HCT116 (cell line): Measurements from ENCODE around the gene ZSWIM3. TPM values are rescaled to one million over a fixed set of nuclear protein-coding genes. Genes with fewer than 3 reads are reported as not detected.

ENCODE experiments used
- ATAC-seq: fragments of 200-7000 bp; cut with Tn5 transposase; 2 replicates; pipeline ENCODE4 v1.9.1; 2020; ENCODE audit warnings: mild to moderate bottlenecking, moderate library complexity
- BruUV-seq: library from RNA; stranded (reverse); fragments of 400-500 nt; replicated peaks from 2 replicates; lab custom pipeline; 2021; lab: Mats Ljungman, UMichigan
- CTCF ChIA-PET: fragments of 300-600 bp; sonication (Branson Sonifier 250); formaldehyde crosslinking; loops from one replicate; lab custom pipeline; 2021; ENCODE audit warnings: antibody characterized with exemption; lab: Charles Lee
- POLR2A ChIA-PET: fragments of 300-600, 350-600 bp; sonication (Branson Sonifier 250); formaldehyde crosslinking; loops from one replicate; lab custom pipeline; 2021; ENCODE audit warnings: antibody characterized with exemption; lab: Charles Lee
- RAD21 ChIA-PET, 2 experiments: fragments of 300-600 bp; sonication (Branson Sonifier 250); formaldehyde crosslinking; loops; one replicate each; lab custom pipeline; 2023; ENCODE audit warnings: low total read pairs in 2 of 2; ENCODE audit not compliant: uncharacterized antibody in 2 of 2, unreplicated experiment in 2 of 2, low non-redundant PET in 1 of 2; lab: Charles Lee
- DNase-seq: peaks from one replicate; pipeline ENCODE4 v3.0.0-alpha.2; 2010; ENCODE audit warnings: low read depth, low spot score
- H2AFZ ChIP-seq: fragments of 200-600 bp; shearing (Covaris generic), sonication (generic); 2 replicates; pipeline ENCODE4 v1.6.1; 2017; ENCODE audit warnings: low read depth, mixed run types, mixed read lengths, antibody characterized with exemption, low read length; ENCODE audit not compliant: poor library complexity, severe bottlenecking
- H3K27ac ChIP-seq: 2 replicates; pipeline ENCODE4 v1.5.1; 2012; ENCODE audit warnings: low read depth, low read length
- H3K27me3 ChIP-seq: fragments of 200-600 bp; sonication (generic); 2 replicates; pipeline ENCODE4 v1.6.1; 2016; ENCODE audit warnings: mixed run types, low read length, mixed read lengths; ENCODE audit not compliant: insufficient read depth
- H3K36me3 ChIP-seq, 2 experiments: fragments of 200-500 bp in 1 of 2; fragments of 200-600 bp in 1 of 2; sonication (Bioruptor generic) in 1 of 2; sonication (generic) in 1 of 2; 2 replicates each; pipeline versions ENCODE4 v1.5.1 to v1.6.1; 2014 to 2016; ENCODE audit warnings: low read length in 2 of 2, inconsistent platforms in 1 of 2, mixed read lengths in 1 of 2, mixed run types in 1 of 2; ENCODE audit not compliant: insufficient read depth in 2 of 2, control insufficient read depth in 1 of 2
- H3K4me1 ChIP-seq, 2 experiments: fragments of 200-600 bp in 1 of 2; sonication (generic) in 1 of 2; 2 replicates each; pipeline versions ENCODE4 v1.5.1 to v1.6.1; 2012 to 2017; ENCODE audit warnings: low read length in 2 of 2, inconsistent platforms in 1 of 2, mild to moderate bottlenecking in 1 of 2, mixed read lengths in 1 of 2, mixed run types in 1 of 2, moderate library complexity in 1 of 2; ENCODE audit not compliant: insufficient read depth in 2 of 2, control insufficient read depth in 1 of 2
- H3K4me2 ChIP-seq: fragments of 200-600 bp; sonication (generic); 2 replicates; pipeline ENCODE4 v1.6.1; 2017; ENCODE audit warnings: mixed run types, low read length, mixed read lengths
- H3K4me3 ChIP-seq, 2 experiments: fragments of 200-600 bp in 1 of 2; sonication (generic) in 1 of 2; replicated peaks in 1 of 2; 2 replicates each; pipeline ENCODE4 v1.5.1; 2011 to 2016; ENCODE audit warnings: low read length in 2 of 2, control low read depth in 1 of 2, low read depth in 1 of 2, mild to moderate bottlenecking in 1 of 2, mixed read lengths in 1 of 2, mixed run types in 1 of 2
- H3K79me2 ChIP-seq: fragments of 200-600 bp; sonication (generic); 2 replicates; pipeline ENCODE4 v1.6.1; 2017; ENCODE audit warnings: mild to moderate bottlenecking, mixed run types, low read length, moderate library complexity, mixed read lengths; ENCODE audit not compliant: insufficient read depth
- H3K9ac ChIP-seq: fragments of 200-600 bp; sonication (generic); 2 replicates; pipeline ENCODE4 v1.6.1; 2016; ENCODE audit warnings: low read length, mixed read lengths
- H3K9me2 ChIP-seq: fragments of 200-600 bp; sonication (generic), shearing (Covaris generic); 2 replicates; pipeline ENCODE4 v1.6.1; 2017; ENCODE audit warnings: mixed run types, mild to moderate bottlenecking, moderate library complexity; ENCODE audit not compliant: insufficient read depth
- H3K9me3 ChIP-seq, 2 experiments: fragments of 200-500 bp in 1 of 2; fragments of 200-600 bp in 1 of 2; sonication (Bioruptor generic) in 1 of 2; sonication (generic) in 1 of 2; 2 replicates each; pipeline ENCODE4 v1.6.1; 2014 to 2017; ENCODE audit warnings: low read length in 2 of 2, mixed read lengths in 2 of 2, inconsistent platforms in 1 of 2, low read depth in 1 of 2, mild to moderate bottlenecking in 1 of 2, mixed run types in 1 of 2, moderate library complexity in 1 of 2; ENCODE audit not compliant: control insufficient read depth in 1 of 2, insufficient read depth in 1 of 2
- H4K20me1 ChIP-seq: fragments of 200-600 bp; sonication (generic), shearing (Covaris generic); 2 replicates; pipeline ENCODE4 v1.6.1; 2017; ENCODE audit warnings: mixed run types, mild to moderate bottlenecking, moderate library complexity; ENCODE audit not compliant: insufficient read depth
- EZH2 ChIP-seq: fragments of 200-600 bp; sonication (generic); IDR thresholded peaks from 2 replicates; pipeline ENCODE4 v1.6.1; 2017; ENCODE audit warnings: antibody characterized with exemption, mixed run types
- EZH2phosphoT487 ChIP-seq: fragments of 200-600 bp; IDR thresholded peaks from 2 replicates; pipeline ENCODE4 v1.6.1; 2018; ENCODE audit warnings: antibody characterized with exemption, borderline replicate concordance
- POLR2A ChIP-seq: IDR thresholded peaks from 2 replicates; pipeline ENCODE4 v1.7.0; 2011; ENCODE audit warnings: borderline replicate concordance; ENCODE audit not compliant: insufficient read depth, insufficient read length; ENCODE audit errors: extremely low read depth
- REST ChIP-seq: IDR thresholded peaks from 2 replicates; pipeline ENCODE4 v1.6.1; 2012; ENCODE audit warnings: low read depth
- TCF7L2 ChIP-seq: IDR thresholded peaks from 2 replicates; pipeline ENCODE4 v1.7.0; 2011; ENCODE audit warnings: borderline replicate concordance, inconsistent platforms; ENCODE audit not compliant: insufficient read depth, insufficient read length; ENCODE audit errors: extremely low read depth
- ZFX ChIP-seq: fragments of 450-650 bp; IDR thresholded peaks from 2 replicates; pipeline ENCODE4 v1.6.1; 2017
- ZNF274 ChIP-seq: fragments of 200-500 bp; sonication (Bioruptor generic); IDR thresholded peaks from 2 replicates; pipeline ENCODE4 v1.6.1; 2014; ENCODE audit warnings: mild to moderate bottlenecking, low read depth, low read length, inconsistent platforms
- intact Hi-C: fragments of 100-400 bp; cut with micrococcal nuclease; formaldehyde crosslinking; loops from 2 replicates; pipeline ENCODE4 v1.10.0; 2022
- total RNA-seq: library from RNA; stranded (reverse); gene quantifications from one replicate; pipeline ENCODE4 v1.2.1, GENCODE V29; 2021; ENCODE audit not compliant: unreplicated experiment
- TF ChIP-seq, protein P1 (sequence below): IDR thresholded peaks from 2 replicates; pipeline ENCODE4 v1.6.1; 2011; ENCODE audit warnings: mild to moderate bottlenecking, low read length, moderate library complexity; ENCODE audit not compliant: insufficient replicate concordance; ENCODE audit errors: extremely low read depth
- TF ChIP-seq, protein P2 (sequence below): IDR thresholded peaks from 2 replicates; pipeline ENCODE4 v1.6.1; 2012

Gene ZSWIM3
- total RNA-seq, 1 experiment from 2014 or later, result 1.8 TPM

- H3K27ac ChIP-seq, result no peak overlapping the region
- intact Hi-C loops, result no loop called here
- H3K36me3 ChIP-seq, result peaks cover 6 to 12% of the 10 kb centered on the region in 2 experiments; a peak in 3 of 4 replicates
- no peaks in the 10 kb centered on the region for H3K9me3 ChIP-seq
- no TSS peak for BruUV-seq
- no peak overlapping the region for H3K4me2 ChIP-seq
- POLR2A ChIA-PET, result no interaction called here
- TF ChIP-seq, protein P1, sequence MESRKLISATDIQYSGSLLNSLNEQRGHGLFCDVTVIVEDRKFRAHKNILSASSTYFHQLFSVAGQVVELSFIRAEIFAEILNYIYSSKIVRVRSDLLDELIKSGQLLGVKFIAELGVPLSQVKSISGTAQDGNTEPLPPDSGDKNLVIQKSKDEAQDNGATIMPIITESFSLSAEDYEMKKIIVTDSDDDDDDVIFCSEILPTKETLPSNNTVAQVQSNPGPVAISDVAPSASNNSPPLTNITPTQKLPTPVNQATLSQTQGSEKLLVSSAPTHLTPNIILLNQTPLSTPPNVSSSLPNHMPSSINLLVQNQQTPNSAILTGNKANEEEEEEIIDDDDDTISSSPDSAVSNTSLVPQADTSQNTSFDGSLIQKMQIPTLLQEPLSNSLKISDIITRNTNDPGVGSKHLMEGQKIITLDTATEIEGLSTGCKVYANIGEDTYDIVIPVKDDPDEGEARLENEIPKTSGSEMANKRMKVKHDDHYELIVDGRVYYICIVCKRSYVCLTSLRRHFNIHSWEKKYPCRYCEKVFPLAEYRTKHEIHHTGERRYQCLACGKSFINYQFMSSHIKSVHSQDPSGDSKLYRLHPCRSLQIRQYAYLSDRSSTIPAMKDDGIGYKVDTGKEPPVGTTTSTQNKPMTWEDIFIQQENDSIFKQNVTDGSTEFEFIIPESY, result no peak
- TF ChIP-seq EZH2phosphoT487 (no peak), TCF7L2 (no peak)
- TF ChIP-seq, all 23 proteins: peak for 0
- Histone ChIP-seq H2AFZ (no peak overlapping the region), H3K4me3 (no peak overlapping the region), H3K9ac (no peak overlapping the region), H3K4me1 (no peaks in the 10 kb centered on the region), H3K27me3 (no peaks in the 10 kb centered on the region), H3K79me2 (no peaks in the 10 kb centered on the region), H4K20me1 (no peaks in the 10 kb centered on the region), H3K9me2 (no peaks in the 10 kb centered on the region)
- RAD21 ChIA-PET, result no interaction called here
- ATAC-seq (no peak), DNase-seq (no peak)
- CTCF ChIA-PET, result no interaction called here
These were observed 40.9 kb downstream of the ZSWIM3 start for GRCh38 chr20:45898285-45898684.

DNA sequence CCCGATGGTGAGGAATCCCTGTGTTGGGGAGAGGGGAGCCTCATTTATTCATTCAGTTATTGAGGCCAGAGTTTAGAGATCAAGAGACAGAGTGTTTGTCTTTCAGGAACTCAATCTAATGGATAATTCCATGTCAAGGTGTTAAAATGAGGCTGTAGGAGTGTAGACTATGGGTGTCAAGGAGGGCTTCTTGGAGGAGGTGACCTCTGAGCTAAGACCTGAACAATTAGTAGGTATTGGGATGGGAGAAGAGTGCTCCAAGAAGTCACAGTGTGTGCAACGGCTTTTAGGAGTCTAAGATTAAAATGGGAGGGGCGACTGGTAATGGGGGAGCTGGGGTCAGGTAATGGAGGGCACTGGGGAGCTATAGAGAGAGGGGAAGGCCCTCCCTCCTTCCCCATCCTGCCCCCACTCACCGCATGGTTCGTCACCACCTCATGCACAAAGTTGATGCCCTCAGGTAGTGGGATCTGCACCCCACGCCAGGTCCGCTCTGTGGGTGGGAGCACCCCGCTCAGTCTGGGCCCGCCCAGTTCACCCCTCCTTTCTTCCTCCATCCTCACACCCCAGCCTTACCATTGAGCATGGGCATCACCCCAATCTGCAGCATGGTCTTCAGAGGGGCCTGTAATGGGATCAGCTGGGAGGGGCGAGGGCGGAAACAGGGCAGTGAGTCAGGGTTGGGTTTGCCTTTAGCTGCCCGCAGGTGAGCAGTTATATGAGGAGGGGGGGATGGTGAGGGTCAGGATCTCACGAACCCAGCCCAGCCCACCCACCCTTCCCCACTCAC lies 41.8 kb downstream of the ZSWIM3 start:
- RAD21 ChIA-PET, result no interaction called here
- Histone ChIP-seq H3K27me3 (no peaks in the 10 kb centered on the region), H3K4me1 (no peaks in the 10 kb centered on the region), H3K9me2 (no peaks in the 10 kb centered on the region), H3K79me2 (no peaks in the 10 kb centered on the region), H3K4me3 (no peak overlapping the region), H3K36me3 (peaks cover 3 to 5% of the 10 kb centered on the region in 2 experiments; a peak in 2 of 4 replicates), H3K9me3 (no peaks in the 10 kb centered on the region), H4K20me1 (no peaks in the 10 kb centered on the region), H3K4me2 (no peak overlapping the region), H2AFZ (no peak overlapping the region), H3K9ac (no peak overlapping the region), H3K27ac (no peak overlapping the region)
- BruUV-seq, result no TSS peak
- POLR2A ChIA-PET, result no interaction called here
- CTCF ChIA-PET, result interaction anchor here (0.7 kb wide), 1 partner anchor 11 kb away, joined by 3 read pairs; no protein-coding TSS in a partner anchor
- intact Hi-C loops, result no loop called here
- ATAC-seq (no peak), DNase-seq (no peak)
- TF ChIP-seq EZH2phosphoT487 (no peak), EZH2 (no peak), ZFX (no peak), ZNF274 (no peak), POLR2A (no peak), REST (no peak)
- TF ChIP-seq, protein P1, result no peak
- TF ChIP-seq, protein P2, sequence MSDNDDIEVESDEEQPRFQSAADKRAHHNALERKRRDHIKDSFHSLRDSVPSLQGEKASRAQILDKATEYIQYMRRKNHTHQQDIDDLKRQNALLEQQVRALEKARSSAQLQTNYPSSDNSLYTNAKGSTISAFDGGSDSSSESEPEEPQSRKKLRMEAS, result no peak
